ENCODE measurements around the gene CCSER2.
"Not testable (repeated sequence)": the region's sequence is repeated elsewhere in the genome, so short reads cannot be mapped to it uniquely, and the experiment has no call there.

The CCSER2 gene, protein sequence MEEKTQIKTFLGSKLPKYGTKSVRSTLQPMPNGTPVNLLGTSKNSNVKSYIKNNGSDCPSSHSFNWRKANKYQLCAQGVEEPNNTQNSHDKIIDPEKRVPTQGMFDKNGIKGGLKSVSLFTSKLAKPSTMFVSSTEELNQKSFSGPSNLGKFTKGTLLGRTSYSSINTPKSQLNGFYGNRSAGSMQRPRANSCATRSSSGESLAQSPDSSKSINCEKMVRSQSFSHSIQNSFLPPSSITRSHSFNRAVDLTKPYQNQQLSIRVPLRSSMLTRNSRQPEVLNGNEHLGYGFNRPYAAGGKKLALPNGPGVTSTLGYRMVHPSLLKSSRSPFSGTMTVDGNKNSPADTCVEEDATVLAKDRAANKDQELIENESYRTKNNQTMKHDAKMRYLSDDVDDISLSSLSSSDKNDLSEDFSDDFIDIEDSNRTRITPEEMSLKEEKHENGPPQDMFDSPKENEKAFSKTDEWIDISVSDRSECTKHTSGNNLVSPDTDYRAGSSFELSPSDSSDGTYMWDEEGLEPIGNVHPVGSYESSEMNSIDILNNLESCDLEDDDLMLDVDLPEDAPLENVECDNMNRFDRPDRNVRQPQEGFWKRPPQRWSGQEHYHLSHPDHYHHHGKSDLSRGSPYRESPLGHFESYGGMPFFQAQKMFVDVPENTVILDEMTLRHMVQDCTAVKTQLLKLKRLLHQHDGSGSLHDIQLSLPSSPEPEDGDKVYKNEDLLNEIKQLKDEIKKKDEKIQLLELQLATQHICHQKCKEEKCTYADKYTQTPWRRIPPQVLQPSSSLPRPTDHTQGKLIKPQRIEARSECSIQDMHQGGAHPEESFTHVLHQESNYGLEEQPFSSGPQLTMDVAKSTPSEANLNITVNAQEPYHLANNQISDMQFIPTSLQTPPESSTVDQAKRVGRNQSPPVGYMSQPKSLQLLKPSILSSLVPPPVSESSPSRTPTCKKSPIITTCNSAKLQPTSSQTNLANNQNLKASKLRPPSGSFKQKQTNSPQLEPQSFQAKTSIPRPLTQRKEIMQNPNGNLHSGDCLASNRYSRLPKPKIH

DNA sequence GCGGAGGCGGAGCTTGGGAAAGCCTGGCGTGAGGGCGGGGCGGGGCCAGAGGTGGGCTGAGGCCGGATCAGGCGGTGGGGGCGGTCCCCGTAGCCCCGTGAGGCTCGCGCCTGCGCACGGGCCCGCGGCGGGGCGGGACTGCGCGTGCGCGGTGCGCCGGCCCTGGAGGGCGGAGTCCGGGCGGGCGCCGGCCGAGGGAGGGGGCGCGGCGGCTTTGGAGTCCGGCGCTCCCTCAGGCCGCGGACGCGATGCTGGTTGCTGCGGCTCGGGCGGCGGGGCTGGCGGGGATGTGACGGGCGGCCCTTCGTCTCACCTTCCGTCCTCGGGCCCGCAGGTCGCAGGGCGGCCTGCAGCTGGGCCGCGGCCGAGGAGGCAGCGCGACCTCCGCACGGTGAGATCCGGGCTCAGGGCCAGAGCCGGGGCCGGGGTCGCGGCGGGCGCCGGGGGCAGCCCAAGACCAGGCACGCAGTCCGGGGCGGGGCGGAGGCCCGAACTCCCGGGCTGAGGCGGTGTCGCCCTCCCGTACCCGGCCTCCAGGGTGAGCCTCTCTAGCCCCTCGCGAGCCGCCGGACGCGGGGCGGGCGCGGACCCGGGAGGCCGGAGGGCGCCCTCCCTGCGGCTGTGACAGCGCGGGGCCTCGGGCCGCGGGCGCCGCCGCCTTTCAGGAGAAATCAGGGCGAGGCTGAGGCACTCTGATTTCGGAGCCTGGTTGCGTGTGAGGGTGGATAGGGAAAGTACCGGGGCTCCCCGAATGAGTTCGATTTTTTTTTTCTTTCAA is at the start of gene CCSER2:
TSS of gene CCSER2 (plus strand) at position 172 of the 778 bp plus-strand sequence. CDS start 42,464 bp downstream, outside the sequence.
- DNase-seq, result peak; percentile 74

DNA sequence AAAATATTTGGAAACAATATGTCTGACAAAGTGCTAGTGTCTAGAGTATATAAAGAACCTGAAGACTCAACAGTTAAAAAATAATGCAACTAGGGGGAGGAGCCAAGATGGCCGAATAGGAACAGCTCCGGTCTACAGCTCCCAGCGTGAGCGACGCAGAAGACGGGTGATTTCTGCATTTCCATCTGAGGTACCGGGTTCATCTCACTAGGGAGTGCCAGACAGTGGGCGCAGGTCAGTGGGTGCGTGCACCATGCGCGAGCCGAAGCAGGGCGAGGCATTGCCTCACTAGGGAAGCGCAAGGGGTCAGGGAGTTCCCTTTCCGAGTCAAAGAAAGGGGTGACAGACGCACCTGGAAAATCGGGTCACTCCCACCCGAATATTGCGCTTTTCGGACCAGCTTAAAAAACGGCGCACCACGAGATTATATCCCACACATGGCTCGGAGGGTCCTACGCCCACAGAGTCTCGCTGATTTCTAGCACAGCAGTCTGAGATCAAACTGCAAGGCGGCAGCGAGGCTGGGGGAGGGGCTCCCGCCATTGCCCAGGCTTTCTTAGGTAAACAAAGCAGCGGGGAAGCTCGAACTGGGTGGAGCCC is 48.4 kb upstream of the CCSER2 start:
- DNase-seq, result not testable (repeated sequence)

DNA sequence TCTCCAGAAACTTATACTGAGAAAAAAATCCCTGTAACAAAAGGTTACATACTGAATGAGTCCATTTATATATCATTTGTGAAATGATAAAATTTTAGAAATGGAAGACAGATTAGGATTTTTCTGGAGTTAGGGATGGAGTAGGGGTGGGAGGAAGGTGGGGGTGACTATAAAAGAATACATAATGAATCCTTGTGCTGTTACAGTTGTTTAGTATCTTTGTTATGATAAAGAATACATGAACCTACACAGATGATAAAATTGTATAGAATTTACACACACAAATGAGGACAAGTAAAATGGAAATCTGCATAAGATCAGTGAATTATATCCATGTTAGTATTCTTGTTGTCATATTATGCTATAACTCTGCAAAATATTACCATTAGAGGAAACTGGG is 41.7 kb upstream of the CCSER2 start:
- no peak for DNase-seq

DNA sequence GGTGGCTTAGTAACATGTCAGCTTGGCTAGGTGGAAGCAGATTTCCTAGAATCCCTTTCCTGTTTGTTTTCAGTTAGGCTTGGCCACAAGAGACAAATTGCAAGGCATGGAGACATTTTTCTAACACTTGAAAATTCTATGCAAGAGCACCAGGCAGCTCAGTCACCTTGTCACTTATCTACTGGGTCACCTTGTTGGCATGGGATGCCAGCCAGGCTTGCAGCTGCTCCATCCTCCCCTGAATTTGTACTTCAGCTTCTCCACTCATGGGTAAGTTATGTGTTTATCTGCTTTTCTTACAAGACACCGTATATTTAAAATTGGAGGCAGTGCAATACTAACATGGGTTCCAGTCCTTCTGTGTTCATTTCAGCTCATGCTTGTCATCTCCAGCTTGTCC is 40.2 kb upstream of the CCSER2 start:
- DNase-seq, result no peak

DNA sequence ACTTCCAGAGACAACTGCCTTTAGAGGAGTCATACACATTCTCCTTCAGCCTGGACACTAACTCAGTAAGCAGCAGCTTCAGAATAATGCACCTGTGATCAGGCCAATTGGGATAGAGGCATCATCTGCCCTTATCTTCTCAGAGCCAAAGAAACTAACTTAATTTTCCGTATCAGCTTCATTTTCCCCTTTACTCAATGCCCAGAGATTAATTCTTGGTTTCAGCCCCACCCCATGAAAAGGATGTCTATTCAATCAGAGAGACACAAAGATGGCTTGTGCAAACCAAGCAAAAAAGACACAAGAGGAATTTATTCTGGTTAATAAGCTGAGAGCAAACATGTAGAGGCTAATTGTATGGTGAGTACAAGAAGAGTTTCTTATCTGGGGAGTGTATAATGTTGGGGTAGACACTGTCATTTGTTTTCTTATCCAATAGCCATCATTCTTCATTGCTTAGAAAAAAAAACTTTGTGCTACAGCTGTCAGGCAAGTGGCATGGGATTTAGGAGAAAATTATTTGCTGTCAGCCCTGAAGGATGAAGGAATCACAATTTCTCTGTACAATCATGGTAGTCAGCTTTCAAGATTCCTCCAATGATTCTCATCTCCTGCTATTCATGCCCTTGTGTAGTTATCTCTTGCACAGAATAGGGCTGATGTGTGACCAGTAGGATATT is 38.7 kb upstream of the CCSER2 start:
- DNase-seq, result no peak

DNA sequence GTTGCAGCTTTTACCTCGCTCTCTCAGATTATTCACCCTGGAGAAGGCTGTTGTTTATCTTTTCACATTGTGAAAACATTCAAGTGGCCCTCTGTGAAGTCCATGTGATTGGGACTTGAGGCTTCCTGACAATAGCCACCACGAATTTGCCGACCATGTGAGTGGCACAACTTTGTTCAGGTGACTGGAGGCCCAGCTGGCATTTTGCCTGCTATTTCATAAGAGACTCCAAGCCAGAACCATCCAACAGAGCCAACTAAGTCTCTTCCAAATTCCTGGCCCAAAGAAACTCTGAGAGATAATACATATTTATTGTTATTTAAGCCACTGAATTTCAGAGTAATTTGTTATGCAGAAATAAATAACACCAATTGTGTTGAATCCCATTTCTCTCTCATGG is 38.2 kb upstream of the CCSER2 start:
- DNase-seq, result no peak

DNA sequence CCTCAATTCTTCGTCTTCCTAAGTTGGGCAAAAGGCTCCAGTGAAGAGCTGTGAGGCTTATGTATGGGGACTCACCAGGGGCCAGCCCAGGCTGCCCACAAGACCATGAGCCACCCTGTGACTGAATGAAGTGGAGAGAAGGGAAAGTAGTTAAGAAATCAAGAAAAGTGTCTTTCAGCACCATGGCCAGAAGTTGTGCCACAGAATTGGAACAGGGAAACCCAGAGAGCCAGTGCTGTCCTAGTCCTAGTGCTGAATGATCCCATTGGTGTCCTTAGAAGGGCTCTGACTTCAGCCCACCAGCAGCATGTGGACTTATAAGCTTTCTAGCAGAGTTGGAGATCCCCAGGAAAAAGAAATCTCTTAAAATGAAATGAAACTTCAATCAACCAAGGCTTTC is 37.0 kb upstream of the CCSER2 start:
- DNase-seq, result peak; percentile 47

DNA sequence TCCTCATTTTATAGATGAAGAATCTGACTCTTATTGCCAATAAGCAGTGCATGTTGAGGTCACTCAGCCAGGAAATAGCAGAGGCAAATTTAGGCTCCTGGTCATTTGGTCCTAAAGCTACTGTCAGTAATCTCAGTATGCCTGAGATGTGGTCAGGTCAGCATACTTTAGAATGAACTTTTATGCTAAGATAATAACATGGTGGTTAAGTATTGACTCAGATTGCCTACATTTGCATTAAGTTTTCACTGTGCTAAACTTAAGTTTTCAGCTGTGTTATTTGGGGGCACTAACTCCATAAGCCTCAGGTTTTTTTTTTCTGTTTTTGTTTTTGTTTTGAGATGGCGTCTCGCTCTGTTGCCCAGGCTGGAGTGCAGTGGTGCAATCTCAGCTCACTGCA is 35.9 kb upstream of the CCSER2 start:
- no peak for DNase-seq

DNA sequence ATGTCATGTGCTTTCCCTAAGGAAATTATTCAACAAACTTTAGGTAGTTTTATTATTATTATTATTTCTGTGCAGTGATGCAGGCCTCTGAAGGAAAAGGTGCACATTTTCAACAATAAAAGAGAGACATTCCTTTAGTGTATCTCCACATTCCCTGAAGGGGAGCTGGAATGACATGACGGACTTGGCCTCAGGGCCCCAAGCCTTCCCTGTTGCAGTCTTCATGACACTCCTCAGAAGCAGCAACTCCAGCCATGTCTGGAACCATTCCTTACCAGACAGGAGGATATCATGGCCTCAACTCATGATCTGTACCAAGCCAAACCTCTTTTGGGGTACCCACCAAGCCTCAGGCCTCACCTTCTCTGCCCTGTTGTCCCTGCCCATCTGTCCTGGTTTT is 35.2 kb upstream of the CCSER2 start:
- no peak for DNase-seq

DNA sequence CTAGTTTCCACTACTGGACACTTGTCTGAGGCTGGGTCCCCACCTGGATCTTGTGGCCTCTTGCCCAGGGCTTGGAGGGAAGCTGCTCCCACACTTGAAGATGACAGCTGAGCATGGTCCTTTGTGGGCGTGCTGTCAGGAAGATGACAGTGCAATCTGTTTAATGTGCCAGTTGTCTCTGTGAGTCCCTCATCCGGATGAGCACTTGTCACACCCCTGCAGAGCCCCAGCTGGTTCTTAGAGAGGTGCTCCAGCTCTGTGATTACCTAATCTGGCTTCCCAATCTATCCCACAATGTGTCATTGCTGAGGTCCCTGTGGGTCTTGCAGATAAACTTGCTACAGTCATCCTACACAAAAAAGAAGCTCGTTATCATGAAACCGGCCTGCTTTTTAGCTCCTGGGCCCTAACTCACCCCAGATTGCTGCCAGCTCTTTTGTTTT is 34.8 kb upstream of the CCSER2 start:
- DNase-seq, result peak; percentile 45

DNA sequence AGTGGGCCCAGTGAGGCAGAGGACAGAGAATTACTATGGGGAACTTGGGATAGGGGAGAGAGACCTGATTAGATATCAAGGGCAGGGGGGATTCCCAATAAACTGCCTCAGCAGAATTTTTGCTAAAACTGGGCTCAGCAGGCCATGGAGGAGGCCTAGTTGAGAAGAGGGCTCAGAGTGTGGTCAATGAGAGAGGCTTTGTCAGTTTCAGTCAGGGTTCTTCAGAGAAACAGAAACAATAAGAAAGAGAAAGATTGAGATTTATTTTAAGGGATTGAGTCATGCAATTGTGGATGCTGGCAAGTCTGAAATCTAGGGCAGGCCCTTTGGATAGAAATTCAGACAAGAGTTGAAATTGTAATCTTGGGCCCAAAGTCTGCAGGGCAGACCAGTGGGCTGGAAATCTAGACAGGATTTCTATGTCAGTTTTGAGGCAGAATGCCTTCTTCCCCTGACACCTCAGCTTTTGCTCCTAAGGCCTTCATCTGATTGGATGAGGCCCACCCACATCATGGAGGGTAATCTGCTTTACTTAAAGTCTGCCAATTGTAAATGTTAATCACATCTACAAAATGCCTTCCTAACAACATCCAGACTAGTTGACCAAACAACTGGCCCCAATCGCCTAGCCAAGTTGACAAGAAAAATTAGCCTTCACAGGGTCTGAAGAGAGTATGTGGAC is 33.5 kb upstream of the CCSER2 start:
- DNase-seq, result no peak

DNA sequence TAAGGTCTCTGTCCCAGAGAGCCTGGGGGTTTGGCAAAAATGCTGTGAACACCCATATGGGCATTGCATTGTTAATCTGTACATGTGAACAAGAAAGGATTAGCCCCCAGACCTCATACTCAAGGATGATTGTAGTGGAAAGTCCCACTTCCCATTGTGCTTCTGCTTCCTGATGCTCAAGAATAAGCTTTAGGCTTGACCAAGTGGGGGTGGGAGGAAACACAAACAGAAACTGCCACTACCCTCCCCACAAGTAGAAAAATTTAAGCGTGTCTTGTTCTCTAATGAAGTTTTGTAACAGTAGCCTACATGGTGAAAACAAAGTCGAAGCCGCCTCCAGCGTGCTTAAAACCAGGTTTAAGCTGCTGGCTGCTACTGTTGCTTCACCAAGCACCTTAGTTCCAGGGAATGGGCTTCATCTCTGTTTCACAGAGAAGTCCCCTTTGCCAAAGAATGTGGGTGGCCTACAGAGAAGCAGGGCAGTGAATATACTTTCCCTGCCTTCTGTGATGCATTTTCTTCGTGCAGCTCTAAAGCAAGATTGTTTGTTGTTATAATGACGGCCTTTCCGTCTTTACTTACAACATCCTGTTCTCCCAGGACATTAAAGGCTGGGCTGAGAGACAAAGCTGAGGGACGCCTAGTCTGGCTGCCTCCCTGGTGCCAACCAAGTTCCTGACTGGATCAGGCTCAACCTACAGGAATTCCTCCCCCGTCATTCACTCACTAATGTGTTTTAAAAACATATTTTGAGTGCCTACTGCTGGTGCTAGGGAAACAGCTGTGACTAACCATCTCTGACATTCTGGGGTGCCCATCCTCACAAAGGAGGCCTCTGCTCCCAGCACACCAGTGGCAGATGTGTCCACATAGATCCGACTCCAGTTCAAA is 32.1 kb upstream of the CCSER2 start:
- DNase-seq, result peak; percentile 65

DNA sequence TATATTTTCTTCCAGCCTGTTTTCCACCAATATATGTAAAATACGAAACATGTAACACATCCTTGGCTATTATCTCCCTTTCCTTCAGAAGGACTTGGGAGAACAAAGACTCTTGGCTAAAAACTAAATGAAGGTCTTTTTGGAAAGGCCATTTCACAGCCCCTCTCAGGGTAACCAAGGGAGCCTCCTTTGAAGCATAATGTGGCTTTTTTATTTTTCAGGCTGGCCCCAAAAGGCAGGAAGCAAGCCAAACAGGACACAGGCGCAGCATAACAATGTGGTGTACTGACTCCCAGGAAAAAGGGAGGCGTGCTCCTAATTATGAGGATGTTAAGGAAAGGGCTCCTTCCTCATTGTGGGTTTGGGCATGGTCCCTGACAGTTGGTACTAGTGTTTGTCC is 30.3 kb upstream of the CCSER2 start:
- DNase-seq, result no peak

DNA sequence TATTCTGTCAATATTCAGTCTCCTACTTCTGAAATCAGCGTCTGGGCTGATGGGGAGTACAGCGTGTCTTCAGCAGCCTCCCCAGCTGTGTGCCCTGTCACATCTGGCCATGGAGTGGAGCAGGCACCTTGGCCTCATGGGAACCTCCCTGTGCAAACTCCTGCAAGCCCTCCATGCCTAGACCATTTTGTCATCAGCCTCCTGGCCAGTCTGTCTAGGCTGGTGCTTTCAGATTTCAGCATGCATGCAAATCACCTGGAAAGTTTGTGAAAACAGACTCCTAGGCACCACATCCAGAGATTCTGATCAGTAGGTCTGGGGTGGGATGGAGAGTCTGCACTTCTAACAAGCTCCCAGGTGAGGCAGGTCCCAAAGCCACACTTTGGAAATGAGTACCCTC is 26.2 kb upstream of the CCSER2 start:
- DNase-seq, result no peak

DNA sequence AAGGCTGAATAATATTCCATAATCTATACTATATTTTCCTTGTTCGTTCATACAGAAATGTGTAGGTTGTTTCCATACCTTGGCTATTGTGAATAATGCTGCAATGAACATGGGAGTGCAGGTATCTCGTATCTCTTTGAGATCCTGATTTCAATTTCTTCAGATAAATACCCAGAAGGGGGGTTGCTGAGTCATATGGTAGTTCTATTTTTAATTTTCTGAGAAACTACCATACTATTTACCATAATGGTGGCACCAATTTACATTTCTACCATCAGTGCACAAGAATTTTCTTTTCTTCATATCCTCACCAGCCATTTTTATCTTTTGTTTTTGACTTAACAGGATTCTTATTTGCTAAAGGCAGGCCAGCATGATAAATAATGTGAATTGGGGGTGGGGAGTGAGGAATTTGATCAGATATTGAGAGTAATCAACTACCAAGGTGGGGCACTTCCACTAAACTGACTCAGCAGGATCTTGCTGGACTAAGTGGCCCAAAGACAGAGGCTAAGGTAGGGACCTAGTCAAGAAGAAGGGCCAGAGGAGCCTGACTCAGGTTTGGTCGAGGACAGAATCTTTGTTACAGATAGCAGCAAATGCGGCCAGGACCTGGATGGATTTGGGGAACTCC is 21.5 kb upstream of the CCSER2 start:
- DNase-seq, result no peak

DNA sequence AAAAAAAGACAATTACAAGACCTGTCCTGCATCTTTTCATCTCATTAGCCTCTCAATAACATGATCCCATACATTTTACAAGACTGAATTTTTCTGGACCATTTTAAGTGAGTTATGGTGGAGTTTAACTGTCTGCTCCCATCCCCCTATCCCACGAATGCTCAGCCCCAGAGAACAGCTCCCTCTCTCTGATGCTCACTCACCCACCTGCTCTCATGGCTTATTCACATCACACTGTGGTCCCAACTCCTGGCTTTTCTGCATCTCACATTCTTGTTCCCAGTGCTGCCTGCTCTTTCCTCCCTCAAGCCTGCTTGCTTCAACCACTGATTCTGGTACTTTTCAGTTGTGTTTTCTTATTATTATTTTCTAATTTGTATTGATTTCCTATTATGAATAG is 20.4 kb upstream of the CCSER2 start:
- no peak for DNase-seq

DNA sequence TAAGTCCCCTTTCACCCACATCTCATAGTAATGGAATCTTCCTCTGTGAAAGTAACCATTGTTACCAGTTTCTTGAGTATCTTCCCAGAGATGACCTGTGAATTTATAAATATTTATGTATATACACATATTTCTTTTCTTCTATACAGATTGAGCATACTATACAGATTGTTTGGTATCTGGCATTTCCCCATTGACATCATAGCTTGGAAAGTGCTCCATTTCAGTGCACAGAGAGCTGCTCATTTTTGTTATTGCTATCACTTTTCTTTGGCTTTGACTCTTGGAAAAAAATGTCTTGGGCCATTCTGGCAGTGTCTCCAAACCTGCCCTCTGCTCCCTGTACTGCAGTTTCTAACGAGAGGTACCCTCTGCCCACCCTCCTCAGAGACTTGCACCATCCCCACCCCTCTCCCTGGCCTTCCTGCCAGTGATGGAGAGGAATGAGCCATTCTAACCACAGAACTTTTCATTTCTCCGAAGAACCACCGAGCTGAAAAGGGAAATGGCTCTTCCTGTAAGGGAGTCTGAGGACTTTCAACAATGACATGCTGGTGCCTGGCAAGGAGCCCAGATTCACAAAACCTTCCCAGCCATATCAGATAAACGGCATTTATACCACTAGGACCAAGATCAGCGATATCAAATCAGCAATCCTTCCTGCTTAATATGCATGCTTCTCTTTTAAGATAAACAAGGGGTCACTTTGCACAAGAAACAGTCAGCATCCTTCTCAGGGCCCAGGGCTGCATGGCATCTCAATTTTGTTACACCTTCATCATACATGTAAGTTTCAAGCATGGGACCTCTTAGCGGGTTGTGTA is 19.7 kb upstream of the CCSER2 start:
- DNase-seq, result peak; percentile 95

DNA sequence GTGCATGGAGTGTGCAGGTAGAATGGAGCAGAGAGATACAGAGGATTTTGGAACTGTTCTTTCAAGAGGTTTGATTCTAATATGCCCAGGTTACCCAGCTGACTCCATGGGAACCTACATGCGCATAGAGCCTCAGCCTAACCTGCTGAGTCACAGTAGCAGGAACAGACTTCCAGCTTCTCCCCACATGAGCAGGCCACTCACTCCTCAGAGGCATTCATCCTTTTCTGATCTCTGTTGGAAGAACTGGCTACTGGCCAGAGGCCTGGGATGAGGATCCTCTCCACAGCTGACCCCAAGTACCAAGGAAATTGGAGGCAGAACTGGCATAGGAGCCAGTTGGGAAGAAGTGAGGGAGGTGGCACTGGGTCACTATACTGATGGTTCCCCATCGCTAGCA is 17.9 kb upstream of the CCSER2 start:
- no peak for DNase-seq

DNA sequence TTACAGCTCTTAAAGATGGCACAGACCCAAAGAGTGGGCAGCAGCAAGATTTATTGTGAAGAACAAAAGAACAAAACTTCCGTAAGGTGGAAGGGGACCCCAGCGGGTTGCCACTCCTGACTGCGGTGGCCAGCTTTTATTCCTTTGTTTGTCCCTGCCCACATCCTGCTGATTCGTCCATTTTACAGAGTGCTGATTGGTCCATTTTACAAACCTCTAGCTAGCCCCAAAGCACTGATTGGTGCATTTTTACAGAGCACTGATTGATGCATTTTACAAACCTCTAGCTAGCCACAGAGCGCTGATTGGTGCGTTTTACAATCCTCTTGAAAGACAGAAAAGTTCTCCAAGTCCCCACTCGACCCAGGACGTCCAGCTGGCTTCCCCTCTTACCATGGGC is 16.8 kb upstream of the CCSER2 start:
- no peak for DNase-seq

Measured in MV-4-11 (cell line).